Measurements from ENCODE around the gene TAF5L. TPM values are rescaled to one million over a fixed set of nuclear protein-coding genes. Genes with fewer than 3 reads are reported as not detected.
A peak's percentile ranks its signal among the peaks of the same experiment; 100 is the strongest.

The TAF5L gene
- total RNA-seq, 1 donor from 2014 or later: 18.8 TPM

- Mint-ChIP-seq H3K27ac (ENCODE audit: unreplicated experiment) (peak overlapping the region; percentile 30), H3K9me3 (ENCODE audit: low read depth) (no peaks in the 10 kb centered on the region), H3K27me3 (ENCODE audit: low read depth) (no peaks in the 10 kb centered on the region), H3K4me1 (ENCODE audit: low read depth) (peaks cover 12% of the 10 kb centered on the region), H3K4me3 (ENCODE audit: unreplicated experiment) (no peak overlapping the region), H3K36me3 (ENCODE audit: low read depth) (peaks cover 8% of the 10 kb centered on the region)
- TF ChIP-seq CTCF (IDR thresholded peaks at IDR 0.05): peak; percentile 94
- no peak for DNase-seq (ENCODE audit: low spot score)
Observed at GRCh38 chr1:229661022-229661877, 35.3 kb upstream of the TAF5L start.

DNA sequence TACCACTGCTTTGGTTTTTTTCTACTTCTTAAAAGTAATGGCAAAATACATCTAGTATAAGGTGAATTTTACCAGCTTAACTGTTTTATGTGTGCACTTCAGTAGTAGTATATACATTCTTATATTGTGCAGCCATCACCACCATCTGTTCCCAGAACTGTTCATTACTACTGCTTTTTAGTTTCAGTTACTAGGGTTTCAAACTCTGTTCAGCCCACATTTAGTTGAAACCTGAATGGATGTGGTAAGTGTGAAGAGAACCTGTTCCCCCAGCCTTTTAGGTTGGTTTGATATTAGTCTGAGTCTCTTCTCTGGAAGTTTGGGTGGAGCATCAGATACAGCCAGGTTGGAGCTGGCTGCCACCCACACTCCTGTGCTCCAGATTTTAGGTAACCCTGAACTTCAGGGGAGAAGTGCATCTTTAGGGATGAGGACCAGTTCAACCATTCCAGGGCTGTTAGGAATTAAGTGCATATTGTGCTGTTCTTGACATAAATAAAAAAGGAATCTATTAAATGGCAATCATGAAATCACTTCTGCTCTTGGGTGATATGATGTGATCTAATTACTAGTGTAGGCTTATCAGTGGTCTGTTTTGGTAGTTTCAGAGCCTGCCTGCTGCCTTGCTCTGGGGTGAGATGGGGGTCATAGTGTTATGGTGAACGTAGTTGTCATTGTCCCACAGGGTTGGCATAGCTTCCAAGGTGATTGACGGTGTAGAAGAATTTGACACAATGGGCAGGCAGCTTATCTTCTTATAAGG, 32.3 kb upstream of the TAF5L start:
- Mint-ChIP-seq H3K4me3 (ENCODE audit: unreplicated experiment) (no peak overlapping the region), H3K36me3 (ENCODE audit: low read depth) (peaks cover 19% of the 10 kb centered on the region), H3K4me1 (ENCODE audit: low read depth) (peaks cover 10% of the 10 kb centered on the region), H3K27ac (ENCODE audit: unreplicated experiment) (no peak overlapping the region), H3K27me3 (ENCODE audit: low read depth) (no peaks in the 10 kb centered on the region), H3K9me3 (ENCODE audit: low read depth) (no peaks in the 10 kb centered on the region)
- TF ChIP-seq CTCF (IDR thresholded peaks at IDR 0.05): no peak
- no peak for DNase-seq (ENCODE audit: low spot score)

DNA sequence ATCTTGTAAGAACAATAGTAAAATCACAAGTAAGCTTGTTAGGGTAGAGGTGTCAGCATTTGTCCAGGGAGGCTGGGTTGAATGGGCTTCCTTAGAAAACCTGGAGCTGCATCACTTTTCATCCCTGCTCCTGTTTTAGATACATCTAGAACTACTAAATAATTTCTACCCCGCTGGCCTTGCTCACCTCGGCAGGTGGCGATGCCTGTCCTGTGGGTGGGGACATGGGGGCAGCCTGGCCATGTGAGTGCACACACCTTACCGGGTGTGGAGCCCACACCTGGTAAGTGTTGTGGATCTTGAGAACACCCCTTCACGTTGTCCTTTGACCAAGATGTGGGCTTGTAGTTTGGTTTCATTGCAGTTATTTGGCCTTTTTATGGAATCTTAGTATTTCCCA, 29.9 kb upstream of the TAF5L start:
- Mint-ChIP-seq H3K4me1 (ENCODE audit: low read depth) (no peaks in the 10 kb centered on the region), H3K36me3 (ENCODE audit: low read depth) (peaks cover 19% of the 10 kb centered on the region), H3K4me3 (ENCODE audit: unreplicated experiment) (no peak overlapping the region), H3K27ac (ENCODE audit: unreplicated experiment) (no peak overlapping the region), H3K27me3 (ENCODE audit: low read depth) (no peaks in the 10 kb centered on the region), H3K9me3 (ENCODE audit: low read depth) (no peaks in the 10 kb centered on the region)
- no peak for DNase-seq (ENCODE audit: low spot score)
- TF ChIP-seq CTCF (IDR thresholded peaks at IDR 0.05): no peak

DNA sequence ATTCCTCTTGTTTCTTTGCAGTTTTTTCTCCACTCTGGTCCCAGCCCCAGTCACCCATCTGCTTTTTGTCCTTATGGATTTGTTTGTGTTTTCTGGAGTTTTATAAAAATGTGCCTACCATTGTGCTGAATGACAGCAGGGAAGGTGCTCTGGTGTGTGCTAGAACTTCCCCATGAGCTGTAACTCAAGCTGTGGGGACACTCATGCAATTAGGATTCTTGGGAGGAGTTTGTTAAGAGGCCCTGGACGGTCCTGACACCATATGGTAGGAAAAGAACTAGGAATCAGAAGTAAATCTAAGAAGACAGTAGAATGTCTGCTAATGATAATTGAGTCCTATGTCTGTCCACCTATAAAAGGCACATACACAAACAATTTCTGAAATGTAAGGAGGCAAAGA, 27.5 kb upstream of the TAF5L start:
- peaks cover 22% of the 10 kb centered on the region for H3K36me3 Mint-ChIP-seq (ENCODE audit: low read depth)
- no peak overlapping the region for H3K27ac Mint-ChIP-seq (ENCODE audit: unreplicated experiment)
- no peaks in the 10 kb centered on the region for H3K4me1 Mint-ChIP-seq (ENCODE audit: low read depth)
- H3K4me3 Mint-ChIP-seq (ENCODE audit: unreplicated experiment): no peak overlapping the region
- no peak for TF ChIP-seq CTCF (IDR thresholded peaks at IDR 0.05)
- H3K9me3 Mint-ChIP-seq (ENCODE audit: low read depth): no peaks in the 10 kb centered on the region
- H3K27me3 Mint-ChIP-seq (ENCODE audit: low read depth): no peaks in the 10 kb centered on the region
- no peak for DNase-seq (ENCODE audit: low spot score)

DNA sequence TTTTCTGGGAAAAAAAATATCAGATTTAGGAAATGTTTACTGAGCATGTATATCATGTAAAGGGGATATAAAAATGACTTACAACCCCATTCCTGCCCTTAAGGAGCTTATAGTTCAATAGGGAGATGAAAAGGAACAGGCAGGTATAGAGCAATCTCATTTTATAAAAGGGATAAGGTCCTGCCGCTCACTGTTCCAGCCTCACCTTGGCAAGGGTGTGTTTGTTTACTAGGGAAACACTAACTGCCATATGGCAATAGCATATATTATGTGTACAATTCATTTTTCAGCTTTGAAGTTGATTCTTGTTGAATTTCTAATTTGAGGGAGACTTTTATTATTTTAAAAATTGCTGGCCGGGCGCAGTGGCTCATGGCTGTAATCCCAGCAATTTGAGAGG, 25.6 kb upstream of the TAF5L start:
- DNase-seq (ENCODE audit: low spot score): no peak
- Mint-ChIP-seq H3K4me1 (ENCODE audit: low read depth) (no peaks in the 10 kb centered on the region), H3K27ac (ENCODE audit: unreplicated experiment) (no peak overlapping the region), H3K4me3 (ENCODE audit: unreplicated experiment) (no peak overlapping the region), H3K36me3 (ENCODE audit: low read depth) (peaks cover 24% of the 10 kb centered on the region), H3K27me3 (ENCODE audit: low read depth) (no peaks in the 10 kb centered on the region), H3K9me3 (ENCODE audit: low read depth) (no peaks in the 10 kb centered on the region)
- TF ChIP-seq CTCF (IDR thresholded peaks at IDR 0.05): no peak
